ENCODE results near the gene F2R. TPM values are rescaled to one million over a fixed set of nuclear protein-coding genes. Genes with fewer than 3 reads are reported as not detected.

The F2R gene
- total and polyA plus RNA-seq, 7 donors = 1.1 to 3.5 (median 2.0) TPM

DNA sequence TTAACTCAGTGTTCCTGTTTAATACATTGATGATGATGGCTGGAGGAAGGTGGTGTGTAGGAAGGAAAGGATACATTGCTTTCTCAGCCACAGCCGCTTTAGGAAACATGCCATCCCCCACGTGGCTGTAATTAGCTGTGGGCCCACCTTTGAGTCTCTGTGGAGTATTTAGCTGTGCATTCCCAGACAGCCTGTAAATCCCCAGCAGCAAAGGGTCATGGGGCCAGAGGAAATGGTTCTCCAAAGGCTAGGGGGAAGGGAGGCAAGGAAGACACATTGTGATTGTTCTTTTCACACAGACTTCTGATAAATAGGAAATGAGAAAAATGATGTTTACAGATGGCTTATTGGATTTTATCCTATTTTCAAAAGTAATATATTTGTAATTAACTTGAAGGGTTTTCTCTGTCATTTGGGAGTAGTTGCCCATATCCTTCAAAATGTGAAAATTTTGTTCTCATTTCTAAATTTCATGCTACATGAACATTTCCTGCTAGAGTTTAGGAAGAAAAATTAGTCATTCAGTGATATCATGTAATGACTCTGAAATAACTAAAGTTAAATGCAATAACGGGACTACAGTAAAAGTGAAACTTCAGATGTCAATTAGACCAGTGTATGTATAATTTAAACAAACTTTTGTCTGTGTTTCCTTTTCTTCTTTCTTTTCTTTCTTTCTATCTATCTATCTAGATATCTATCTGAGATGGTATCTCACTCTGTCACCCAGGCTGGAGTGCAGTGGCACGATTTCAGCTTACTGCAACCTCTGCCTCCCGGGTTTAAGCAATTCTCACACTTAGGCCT, 24.3 kb upstream of the F2R start:
- ATAC-seq = no peak
- WGBS, 3 donors = 31 to 39% (median 31%) methylated on average over 5 of the region's 5 CpGs

GRCh38 chr5:76692274-76692540, 23.7 kb upstream of the F2R start:
- no peaks in the 10 kb centered on the region for H3K27me3 ChIP-seq (ENCODE audit: insufficient read depth in 3 of 3, low read length in 2 of 3)
- H3K9me3 ChIP-seq = no peaks in the 10 kb centered on the region
- no peak overlapping the region for H3K4me3 ChIP-seq
- no peaks in the 10 kb centered on the region for H3K36me3 ChIP-seq (ENCODE audit: insufficient read depth in 1 of 2, low read depth in 1 of 2)
- no peak overlapping the region for H3K27ac ChIP-seq
- TF ChIP-seq CTCF (IDR thresholded peaks at IDR 0.05) = no peak
- no peaks in the 10 kb centered on the region for H3K4me1 ChIP-seq
- ATAC-seq = no peak
- 83 to 92% (median 88%) methylated on average over 6 of the region's 6 CpGs for WGBS, 3 donors
- intact Hi-C loops (cut with DNase I) = no loop called here
- no peak for DNase-seq

More for the DNA sequence above, 24.3 kb upstream of the F2R start:
- Histone ChIP-seq H3K27me3 (ENCODE audit: insufficient read depth in 3 of 3, low read length in 2 of 3) (no peaks in the 10 kb centered on the region), H3K4me1 (no peaks in the 10 kb centered on the region), H3K4me3 (no peak overlapping the region), H3K27ac (no peak overlapping the region), H3K36me3 (ENCODE audit: insufficient read depth in 1 of 2, low read depth in 1 of 2) (no peaks in the 10 kb centered on the region), H3K9me3 (no peaks in the 10 kb centered on the region)
- no peak for DNase-seq
- TF ChIP-seq CTCF (IDR thresholded peaks at IDR 0.05) = no peak
- intact Hi-C loops (cut with DNase I) = no loop called here

DNA sequence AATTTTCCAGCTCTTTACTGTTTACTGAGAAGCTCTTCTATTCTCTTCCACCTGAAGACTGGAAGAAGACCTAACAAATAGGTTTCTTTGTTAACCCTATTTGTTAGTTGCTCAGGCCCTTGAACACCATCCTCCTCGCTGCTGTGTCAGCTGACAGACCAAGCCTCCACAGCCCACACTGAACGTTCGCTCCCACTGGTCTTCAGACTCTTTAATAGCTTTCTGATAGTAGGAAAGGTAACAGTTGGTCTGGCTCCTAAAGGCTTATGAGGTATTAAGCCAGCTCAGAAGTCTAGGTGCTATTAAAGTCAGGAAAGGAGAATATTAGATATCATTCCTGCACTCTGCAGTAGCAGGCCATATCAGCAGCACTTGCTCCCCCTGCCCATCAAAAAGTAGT, 23.3 kb upstream of the F2R start:
- Histone ChIP-seq H3K36me3 (ENCODE audit: insufficient read depth in 1 of 2, low read depth in 1 of 2) (no peaks in the 10 kb centered on the region), H3K27ac (no peak overlapping the region), H3K4me3 (no peak overlapping the region), H3K27me3 (ENCODE audit: insufficient read depth in 3 of 3, low read length in 2 of 3) (no peaks in the 10 kb centered on the region), H3K9me3 (no peaks in the 10 kb centered on the region), H3K4me1 (no peaks in the 10 kb centered on the region)
- intact Hi-C loops (cut with DNase I) = no loop called here
- ATAC-seq (no peak), DNase-seq (no peak)
- TF ChIP-seq CTCF (IDR thresholded peaks at IDR 0.05) = no peak
- 85 to 96% (median 90%) methylated on average over 3 of the region's 3 CpGs for WGBS, 3 donors

- Histone ChIP-seq H3K36me3 (ENCODE audit: insufficient read depth in 1 of 2, low read depth in 1 of 2) (no peaks in the 10 kb centered on the region), H3K27ac (no peak overlapping the region), H3K4me1 (no peaks in the 10 kb centered on the region), H3K9me3 (no peaks in the 10 kb centered on the region), H3K4me3 (no peak overlapping the region), H3K27me3 (ENCODE audit: insufficient read depth in 3 of 3, low read length in 2 of 3) (no peaks in the 10 kb centered on the region)
- intact Hi-C loops (cut with DNase I) = no loop called here
- TF ChIP-seq CTCF (IDR thresholded peaks at IDR 0.05) = no peak
- 78 to 96% (median 94%) methylated on average over 3 of the region's 3 CpGs for WGBS, 3 donors
- DNase-seq (no peak), ATAC-seq (no peak)
These were observed 22.8 kb upstream of the F2R start for GRCh38 chr5:76693141-76693540.

- whole genome bisulfite sequencing, 3 donors = 46 to 74% (median 50%) methylated on average over 2 of the region's 2 CpGs
- no peaks in the 10 kb centered on the region for H3K36me3 ChIP-seq (ENCODE audit: insufficient read depth in 1 of 2, low read depth in 1 of 2)
- intact Hi-C loops (cut with DNase I) = no loop called here
These were observed 21.6 kb upstream of the F2R start for GRCh38 chr5:76694317-76694716.

More at GRCh38 chr5:76694317-76694716, 21.6 kb upstream of the F2R start:
- Histone ChIP-seq H3K27ac (no peak overlapping the region), H3K4me1 (no peaks in the 10 kb centered on the region), H3K9me3 (no peaks in the 10 kb centered on the region), H3K27me3 (ENCODE audit: insufficient read depth in 3 of 3, low read length in 2 of 3) (no peaks in the 10 kb centered on the region), H3K4me3 (no peak overlapping the region)
- no peak for TF ChIP-seq CTCF (IDR thresholded peaks at IDR 0.05)
- ATAC-seq (no peak), DNase-seq (no peak)

Measured in psoas muscle (tissue), 8 donors.